Stimulated activated CD4-positive, alpha-beta T cell treated with anti-CD3 and anti-CD28 coated beads, Interleukin-4, amount 100 ng/mL, for 24 hours (primary cell): ENCODE measurements around the gene SCRN3.
"Not testable (repeated sequence)": the region's sequence is repeated elsewhere in the genome, so short reads cannot be mapped to it uniquely, and the experiment has no call there.

Experiments used
- DNase-seq: peaks from one replicate; pipeline ENCODE4 v3.0.0-alpha.2; 2020

SCRN3 gene

DNA sequence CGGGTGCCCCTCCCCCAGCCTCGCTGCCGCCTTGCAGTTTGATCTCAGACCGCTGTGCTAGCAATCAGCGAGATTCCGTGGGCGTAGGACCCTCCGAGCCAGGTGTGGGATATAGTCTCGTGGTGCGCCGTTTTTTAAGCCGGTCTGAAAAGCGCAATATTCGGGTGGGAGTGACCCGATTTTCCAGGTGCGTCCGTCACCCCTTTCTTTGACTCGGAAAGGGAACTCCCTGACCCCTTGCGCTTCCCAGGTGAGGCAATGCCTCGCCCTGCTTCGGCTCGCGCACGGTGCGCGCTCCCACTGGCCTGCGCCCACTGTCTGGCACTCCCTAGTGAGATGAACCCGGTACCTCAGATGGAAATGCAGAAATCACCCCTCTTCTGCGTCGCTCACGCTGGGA is 14.5 kb downstream of the SCRN3 start:
- not testable (repeated sequence) for DNase-seq

DNA sequence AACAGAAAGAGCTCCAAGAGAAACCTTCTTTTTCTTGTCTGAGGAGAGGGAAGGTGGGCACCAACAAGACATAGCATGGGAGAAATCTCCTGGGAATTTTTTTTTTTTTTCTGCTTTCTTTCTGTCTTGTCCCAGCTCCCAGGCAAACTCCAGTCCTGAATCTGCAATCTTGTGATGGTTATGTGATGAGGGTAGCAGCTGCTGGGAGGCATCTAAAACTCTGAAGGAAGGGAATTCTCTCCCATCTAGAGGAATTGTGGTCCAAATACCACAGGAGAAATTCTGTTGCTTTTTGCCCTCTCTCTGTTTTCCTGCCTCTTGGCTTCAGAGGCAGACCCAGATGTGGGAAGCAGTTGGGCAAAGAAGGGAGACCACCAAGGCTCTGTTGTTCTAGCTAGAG is 16.7 kb downstream of the SCRN3 start:
- DNase-seq: no peak

DNA sequence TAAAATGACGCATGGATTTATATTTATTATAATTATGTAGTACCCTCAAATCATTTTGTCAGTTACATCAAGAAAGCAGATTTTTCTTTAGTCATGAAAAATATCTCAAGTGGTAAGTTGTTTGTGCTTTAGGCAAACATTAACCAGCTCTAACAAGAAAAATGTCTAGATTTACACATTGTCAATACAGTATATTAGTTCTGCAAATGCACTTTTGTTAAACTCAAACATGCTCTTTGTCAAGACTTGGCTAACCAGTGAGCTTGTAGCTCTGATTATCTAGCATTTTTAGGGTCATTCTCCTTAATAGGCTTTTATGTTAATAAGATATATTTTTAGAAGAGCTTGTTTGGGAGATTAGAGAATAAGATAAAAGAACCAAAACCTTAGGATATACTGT is 32.7 kb downstream of the SCRN3 start:
- DNase-seq: no peak

DNA sequence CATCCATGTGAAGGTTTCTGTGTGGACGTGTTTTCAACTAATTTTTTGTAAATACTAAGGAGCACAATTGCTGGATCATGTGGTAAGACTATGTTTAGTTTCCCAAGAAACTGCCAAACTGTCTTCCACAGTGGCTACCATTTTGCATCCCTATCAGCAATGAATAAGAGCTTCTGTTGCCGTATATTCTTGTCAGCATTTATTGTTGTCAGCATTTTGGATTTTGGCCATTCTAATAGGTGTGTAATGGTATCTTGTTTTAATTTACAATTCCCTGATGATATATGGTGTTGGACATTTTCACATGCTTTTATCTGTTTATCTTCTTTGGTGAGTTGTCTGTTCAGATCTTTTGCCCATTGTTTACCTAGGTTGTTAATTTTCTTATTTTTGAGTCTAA is 34.5 kb downstream of the SCRN3 start:
- DNase-seq: no peak

DNA sequence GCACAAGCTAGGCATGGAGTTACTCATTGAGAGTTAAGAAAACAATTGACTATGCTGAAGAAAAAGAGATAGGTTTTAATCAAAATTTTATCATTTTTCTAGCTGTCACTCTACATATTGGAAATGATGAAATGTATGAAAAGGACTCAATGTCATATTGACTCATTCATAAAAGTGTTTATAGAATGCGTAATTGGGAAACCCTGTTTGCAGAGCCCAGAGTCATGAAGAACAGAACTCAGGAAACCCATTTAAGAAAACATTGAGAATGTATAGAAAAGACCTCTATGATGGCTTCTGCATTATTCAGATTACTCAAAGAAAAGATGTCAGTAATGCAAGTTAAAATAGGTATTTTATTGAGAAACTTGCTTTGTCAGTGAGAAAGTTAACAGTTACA is 36.4 kb downstream of the SCRN3 start:
- no peak for DNase-seq

DNA sequence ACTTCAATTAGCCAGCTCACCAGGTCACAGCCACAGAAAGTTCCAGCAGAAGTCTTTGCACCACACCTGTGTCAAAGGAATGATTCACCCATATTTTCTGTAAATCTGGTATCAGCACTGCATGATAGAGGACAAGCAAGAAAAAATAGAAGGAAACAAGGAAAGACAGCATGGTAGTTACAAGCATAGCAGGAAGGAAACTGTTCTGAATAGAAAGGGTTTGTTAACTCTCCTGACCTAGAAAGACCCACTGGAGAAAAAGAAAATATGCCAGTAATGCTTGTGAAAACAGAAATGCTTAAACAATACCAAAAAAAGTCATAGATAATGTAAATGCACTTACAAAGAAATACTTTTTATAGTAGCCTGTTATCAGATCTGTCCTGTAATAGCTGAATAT is 40.8 kb downstream of the SCRN3 start:
- no peak for DNase-seq

DNA sequence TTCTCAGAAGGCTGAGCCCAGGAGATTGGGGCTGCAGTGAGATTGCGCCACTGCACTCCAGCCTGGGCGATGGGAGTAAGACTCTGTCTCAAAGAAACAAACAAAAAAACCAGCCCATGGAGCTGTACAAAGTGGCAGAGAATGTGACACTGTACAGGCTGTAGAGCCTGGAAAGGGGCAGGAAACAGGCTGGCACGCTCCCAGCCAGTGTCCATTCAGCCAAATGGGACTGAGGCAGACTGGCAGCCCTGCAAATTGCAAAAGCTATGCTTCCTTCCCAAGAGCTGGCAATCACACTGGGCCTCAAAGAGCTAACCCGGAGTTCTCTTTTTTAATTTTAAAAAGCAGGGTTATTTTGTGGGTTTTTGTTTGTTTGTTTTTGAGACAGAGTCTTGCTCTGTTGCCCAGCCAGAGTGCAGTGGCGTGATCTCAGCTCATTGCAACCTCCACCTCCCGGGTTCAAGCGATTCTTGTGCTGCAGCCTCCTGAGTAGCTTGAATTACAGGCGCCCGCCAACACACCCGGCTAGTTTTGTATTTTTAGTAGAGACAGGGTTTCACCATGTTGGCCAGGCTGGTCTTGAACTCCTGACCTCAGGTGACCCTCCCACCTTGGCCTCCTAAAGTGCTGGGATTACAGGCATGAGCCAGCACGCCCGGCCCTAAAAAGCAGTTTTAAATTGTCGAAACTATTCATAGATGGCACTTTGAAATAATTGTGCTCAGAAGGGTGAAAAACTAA is 42.8 kb downstream of the SCRN3 start:
- DNase-seq: no peak

DNA sequence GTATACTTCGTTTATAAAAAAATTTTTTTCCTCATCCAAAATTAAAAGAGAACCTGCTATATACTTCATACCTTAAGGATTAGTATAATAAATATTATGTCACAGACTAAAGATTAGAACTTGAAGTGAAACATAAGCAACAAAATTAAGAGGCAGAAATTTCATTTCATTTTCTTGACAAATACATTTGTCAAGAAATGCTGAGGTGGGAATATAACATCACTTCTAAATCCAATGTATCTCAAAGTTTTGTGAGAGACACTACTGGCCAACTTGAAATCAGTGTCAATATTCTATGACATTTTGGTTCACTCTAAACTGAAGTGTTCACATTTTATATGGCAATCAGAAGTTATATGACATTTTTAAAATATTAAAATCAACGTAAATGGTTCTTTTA is 43.8 kb downstream of the SCRN3 start:
- no peak for DNase-seq

DNA sequence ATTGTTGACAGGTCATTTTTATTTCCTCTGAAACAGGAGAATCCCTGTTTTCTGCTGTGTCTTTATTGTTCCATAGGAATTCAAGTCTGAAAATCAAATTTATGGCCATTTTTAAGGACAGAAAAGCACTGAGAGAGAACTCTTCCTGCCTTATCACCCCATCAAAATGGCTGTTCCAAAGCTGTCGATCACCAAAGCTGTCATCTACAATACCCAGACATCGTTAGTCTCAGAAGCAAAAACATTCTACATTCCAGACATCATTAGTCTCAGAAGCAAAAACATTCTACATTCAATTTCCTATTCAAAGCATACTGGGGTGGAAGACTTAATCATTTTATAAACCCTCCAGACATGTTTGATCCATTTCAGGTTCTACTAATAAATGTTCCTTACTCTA is 44.4 kb downstream of the SCRN3 start:
- DNase-seq: no peak

DNA sequence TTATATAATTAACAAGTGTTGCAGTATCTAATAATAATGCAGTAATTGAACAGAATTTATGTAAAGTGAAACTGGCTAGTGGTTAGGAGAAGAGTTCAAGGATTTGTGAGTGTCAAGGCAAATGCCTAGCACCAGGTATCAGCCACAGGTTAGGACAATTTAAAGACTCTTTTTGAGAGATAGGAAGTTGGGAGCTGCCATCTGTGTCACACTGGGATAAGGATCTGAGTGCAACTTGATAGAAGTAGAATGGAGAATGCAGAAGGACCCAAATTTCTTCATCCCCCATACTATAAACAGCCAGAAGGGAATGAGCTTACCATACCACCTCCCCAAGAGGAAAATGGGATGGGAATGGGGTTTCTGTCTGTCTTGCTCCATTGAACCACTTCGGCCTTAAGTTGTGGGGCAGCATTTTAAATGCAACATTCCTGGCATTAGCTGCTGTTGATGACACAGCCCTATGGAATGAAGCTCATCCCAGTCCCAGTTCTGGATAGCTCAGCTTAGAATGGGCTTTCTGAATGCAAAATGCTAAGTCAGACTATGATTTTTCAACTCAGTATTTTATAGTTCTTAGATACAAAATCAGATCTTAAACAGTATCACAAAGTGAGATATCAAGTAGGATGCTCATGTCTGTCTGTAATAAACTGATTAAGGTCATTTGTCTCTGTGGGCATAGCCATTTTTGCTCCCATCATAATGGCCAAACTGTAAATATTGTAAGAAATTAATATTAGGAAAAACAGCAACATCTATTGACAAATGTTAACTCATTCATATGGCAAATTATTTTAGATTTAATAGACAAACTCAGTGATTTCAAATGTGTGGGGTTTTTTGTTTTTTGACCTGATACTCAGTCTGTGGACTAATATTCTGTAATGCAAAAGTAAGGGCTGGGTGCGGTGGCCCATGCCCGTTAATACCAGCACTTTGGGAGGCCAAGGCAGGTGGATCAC is 47.3 kb downstream of the SCRN3 start:
- no peak for DNase-seq

DNA sequence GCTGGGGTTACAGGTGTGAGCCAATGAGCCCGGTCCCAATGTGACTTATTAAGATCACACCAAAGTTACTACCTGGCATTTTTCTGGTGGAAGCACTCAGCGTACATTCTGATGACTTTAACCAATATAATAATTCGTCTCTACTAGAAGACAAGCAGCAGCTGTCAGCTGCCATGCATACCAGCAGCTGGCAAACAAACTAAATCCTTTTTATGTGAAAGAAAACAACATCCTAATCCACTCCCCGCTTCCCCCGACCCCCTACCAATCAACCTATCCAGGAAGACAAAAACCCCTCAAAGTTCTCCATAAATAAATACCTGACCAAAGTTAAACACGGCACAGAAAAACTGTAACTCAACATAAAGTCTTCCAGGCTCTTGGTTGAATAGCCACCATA is 49.2 kb downstream of the SCRN3 start:
- DNase-seq: no peak

DNA sequence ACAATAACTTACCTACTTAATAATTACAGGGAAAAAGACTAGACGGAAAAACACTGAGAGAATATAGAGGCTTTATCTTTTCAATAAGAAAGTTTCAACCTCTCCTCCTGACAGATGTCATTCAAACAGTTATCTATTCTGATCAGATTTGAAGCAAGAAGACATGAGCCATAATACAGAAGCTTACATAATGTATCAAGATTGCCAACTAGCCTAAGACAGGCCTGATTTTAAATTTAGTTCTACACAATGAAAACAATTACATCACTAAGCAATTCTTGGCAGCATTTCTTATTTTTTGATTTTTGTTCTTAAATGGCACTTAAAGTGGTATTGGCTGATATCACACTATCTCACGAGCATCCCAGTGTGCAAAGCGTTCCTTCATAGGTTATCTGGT is 49.7 kb downstream of the SCRN3 start:
- DNase-seq: no peak

DNA sequence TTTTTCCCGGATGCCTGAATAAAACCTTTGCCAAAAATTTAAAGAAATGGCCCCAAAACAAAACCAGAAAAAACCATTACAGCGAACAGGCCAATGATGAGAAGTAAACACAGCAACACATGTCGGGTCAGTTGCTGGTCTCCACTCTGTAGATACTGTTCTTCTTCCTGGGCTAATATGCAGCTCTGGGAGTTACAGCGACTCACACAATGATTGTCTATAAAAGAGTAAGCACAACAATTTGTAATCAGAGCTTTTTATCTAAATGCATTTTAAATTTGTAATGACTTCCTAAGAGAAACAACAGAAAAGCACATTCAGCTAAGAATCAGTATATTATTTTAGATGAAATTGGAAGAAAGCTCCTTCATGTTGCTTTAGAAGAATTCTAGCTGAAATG is 51.0 kb downstream of the SCRN3 start:
- DNase-seq: no peak

DNA sequence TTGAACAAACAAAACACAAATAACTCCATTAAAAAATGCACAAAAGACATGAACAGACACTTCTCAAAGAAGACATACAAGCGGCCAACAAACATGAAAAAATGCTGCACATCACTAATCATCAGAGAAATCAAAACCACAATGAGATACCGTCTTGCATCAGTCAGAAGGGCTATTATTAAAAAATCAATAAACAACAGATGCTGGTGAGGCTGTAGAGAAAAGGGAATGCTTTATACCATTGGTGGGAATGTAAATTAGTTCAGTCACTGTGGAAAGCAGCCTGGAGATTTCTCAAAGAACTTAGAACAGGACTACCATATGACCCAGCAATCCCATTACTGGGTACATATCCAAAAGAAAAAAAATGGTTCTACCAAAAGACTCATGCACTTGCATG is 53.5 kb downstream of the SCRN3 start:
- no peak for DNase-seq

DNA sequence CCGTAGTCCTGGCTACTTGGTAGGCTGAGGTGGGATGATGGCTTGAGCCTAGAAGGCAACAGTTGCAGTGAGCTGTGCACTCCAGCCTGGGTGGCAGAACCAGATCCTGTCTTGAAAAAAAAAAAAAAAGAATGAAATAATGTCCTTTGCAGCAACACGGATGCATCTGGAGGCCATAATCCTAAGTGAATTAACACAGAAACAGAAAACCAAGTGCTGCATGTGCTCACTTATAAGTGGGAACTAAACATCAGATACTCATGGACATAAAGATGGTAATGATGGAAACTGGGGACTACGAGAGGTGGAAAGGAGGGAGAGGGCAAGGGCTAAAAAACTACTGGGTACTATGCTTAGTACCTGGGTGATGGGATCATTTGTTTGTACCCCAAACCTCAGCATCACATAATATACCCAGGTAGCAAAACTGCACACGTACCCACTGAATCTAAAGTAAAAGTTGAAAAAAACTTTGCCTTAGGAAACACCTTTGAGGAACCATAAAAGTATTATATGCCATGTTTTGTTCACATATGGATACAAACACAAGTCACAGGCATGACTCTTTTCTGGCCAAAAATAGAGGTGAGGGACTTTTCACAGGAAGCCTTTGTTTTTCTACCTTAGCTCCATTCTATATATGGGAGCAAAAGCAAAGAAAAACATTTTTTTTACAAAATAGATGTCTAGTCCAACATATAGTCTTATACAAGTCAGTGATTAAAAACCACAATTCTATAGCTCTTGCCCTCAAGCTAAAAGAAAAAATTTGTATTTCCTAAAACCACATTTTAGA is 54.7 kb downstream of the SCRN3 start:
- no peak for DNase-seq

DNA sequence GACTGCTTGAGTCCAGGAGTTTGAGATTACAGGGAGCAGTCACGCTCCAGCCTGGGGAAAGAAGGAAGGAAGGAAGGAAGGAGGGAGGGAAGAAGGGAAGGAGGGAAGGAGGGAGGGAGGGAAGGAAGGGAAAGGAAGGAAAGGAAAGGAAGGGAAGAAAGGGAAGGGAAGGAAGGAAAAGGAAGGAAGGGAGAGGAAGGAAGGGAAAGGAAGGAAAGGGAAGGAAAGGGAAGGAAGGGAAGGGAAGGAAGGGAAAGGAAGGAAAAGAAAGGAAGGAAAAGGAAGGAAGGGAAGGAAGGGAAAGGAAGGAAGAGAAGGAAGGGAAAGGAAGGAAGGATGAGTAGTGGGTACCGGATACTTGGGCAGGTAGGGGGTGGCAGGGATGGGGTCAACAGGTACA is 59.0 kb downstream of the SCRN3 start:
- no peak for DNase-seq

DNA sequence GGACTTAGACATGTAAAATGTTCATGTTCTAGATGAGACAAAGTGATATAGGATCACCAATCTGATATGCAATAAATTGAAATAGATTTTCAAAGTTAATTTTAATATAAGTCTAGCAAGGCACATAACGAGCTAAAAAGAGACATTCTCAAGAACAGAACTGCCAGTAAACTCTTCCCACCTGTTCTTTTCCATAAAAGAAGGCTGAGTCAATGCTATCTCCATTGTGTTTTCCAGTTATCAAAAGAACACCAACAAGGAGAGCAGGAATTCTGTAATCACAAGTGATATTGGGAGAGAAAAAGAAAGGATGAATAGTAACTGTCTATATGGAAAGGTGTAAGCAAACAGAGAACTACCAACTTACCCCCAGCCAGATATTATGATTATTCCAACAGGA is 65.7 kb downstream of the SCRN3 start:
- DNase-seq: no peak

DNA sequence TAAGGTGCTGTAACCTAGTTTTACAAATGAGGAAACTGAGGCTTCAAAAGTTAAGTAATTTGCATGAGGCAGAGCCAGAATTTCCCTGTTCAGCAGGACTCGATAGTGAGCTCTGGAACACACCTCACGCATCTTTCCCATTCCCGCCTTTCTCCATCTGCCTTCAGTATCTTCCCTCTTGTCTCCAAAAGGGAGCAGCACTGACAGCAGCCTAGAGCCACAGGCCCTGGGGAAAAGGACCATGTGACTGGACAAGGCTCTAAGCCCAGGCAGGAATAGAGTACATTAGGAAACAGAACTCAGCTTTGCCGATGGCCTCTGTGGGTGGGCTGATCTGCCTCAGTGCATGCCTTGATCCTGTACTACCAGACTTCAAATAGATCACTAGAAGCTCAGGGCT is 69.8 kb downstream of the SCRN3 start:
- DNase-seq: no peak

DNA sequence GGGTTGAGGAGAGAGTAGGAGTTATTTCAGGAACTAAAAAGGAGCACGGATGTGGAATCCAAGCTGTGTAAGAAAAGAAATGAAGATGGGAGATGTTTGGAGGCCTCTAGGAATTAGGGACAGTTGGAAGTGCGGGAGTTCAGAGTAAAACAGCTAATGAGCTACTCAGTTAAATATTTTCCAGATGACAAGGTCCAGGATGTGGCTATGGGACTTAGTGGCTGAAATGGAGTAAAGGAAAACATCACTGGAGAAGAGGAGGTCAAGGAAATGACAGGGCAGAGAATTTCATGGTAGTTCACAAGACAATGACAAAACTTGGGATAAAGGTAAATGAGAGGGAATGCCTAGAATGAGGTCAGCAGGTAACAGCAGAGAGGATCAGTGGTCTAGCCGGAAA is 78.3 kb downstream of the SCRN3 start:
- no peak for DNase-seq

DNA sequence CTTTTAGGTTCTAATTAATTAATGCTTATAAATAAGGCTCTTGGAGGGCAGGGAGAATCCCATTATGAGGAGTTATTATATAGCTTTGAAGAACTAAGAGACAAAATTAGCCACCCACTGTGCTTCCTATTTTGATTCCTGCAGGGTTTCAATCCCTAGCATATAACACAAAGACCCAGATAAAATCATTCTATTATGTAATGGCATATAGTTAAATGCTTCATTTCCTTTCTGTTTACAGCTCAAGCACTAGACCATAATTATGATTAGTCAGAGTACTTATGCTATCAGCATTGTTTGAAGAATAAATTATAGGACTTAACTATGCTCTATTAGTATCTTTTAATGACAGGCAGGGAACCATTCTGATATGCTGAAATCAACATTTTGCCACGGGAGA is 82.2 kb downstream of the SCRN3 start:
- DNase-seq: no peak
